Germinal center (tissue), 1 donor: Measurements from ENCODE around the gene PLEKHO2.

ENCODE experiments used
- DNase-seq: peaks from one replicate; pipeline ENCODE4 v3.0.0; 2012; ENCODE audit warnings: mixed read lengths, low spot score

PLEKHO2 gene

DNA sequence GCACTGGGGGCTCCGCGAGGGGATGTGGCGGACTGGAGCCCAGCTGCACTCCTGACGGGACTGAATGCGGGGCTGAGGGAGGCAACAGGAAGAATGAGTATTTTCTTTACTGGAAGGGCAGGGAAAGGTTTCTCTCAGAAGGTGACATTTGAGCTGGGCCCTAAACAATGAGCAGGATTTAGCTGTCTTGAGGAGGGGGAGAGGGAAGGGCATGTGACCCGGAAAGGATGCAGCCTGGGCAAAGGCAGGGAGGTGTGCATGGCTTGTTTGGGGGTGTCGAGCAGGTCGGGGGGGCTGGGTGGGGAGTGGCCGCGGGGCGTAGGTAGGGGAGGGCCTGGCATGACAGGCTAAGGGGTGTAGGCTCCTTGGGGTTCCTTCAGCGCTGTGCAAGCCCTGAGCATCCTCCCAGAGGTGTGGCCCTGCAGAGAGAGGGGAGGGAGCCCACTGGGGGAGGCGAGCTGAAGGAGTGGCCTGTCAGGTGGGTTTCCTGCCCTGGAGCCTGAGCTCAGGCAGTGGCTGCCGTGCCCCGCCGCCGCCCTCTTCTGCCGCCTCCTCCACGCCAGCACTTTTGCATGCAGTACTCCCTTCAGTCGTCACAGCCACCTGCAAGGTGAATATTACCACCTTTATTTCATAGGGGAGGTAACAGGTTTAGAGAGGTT, 52.8 kb downstream of the PLEKHO2 start:
- peak; percentile 88 for DNase-seq

DNA sequence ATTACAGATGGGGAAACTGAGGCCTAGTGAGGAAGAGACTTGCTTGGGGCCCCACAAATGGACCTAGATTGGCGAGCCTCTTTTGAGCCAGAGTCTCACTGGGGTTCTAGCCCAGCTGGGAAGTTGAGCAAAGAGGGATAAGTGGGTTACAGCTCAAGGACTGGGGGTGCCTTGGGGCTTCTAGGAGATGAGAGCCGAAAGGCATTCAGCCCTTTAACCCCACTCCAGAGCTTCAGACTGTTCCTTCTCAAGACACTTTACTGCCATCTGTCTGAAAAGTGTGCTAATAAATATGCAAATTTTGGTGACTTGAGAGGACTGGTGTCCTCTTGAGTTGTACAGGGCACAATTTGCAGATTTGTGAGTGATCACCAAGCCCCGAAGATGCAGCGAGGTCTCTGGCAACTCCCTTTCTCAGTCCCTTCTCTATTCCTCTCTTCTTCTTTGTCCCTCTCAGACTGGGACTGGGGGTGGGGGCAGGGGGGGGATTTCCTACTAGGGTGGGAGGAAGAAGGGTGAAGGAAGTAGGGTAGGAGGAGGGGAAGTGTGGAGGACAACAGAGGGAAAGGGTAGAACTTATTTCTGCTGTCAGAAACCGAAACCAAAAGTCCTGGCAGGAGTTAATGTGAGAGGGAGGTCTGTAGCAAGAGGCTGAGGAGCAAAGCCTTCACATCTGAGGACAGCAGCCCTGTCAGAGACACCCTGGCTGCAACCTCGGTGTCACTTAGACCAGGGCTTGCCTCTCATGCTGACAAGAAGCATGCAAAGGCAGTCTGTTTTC, 53.8 kb downstream of the PLEKHO2 start:
- DNase-seq = peak; percentile 68

DNA sequence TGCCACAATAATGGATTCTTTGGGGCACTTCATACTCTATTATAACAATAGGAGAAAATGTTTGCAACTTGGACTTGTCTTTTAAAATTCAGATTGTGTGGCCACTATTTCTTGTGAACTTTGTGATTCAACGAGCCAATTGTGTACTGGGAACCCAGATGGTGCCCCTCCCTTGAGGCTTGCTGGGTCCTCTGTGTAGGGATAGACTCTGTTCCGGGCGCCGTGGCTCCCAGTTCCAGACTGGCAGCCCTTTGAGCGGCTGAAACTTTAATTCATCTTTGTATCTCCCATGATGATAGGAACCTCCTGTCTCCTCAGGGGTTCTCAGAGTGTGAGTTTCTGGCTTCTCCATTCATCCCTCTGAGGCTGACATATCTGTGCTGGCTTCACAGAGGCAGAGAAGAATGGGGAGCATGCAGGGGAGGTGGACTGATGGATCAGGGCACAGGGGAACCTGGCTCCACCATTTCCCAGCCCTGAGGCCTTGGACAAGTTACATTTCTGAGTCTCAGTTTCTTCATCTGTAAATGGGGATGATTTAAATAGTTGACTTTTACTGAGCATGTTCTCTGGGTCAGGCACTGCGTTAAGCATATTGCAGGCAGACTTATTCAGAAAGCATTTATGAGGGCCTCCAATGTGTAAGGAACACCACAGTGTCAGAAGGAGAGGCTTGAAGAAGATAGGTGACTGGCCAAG, 54.8 kb downstream of the PLEKHO2 start:
- no peak for DNase-seq

DNA sequence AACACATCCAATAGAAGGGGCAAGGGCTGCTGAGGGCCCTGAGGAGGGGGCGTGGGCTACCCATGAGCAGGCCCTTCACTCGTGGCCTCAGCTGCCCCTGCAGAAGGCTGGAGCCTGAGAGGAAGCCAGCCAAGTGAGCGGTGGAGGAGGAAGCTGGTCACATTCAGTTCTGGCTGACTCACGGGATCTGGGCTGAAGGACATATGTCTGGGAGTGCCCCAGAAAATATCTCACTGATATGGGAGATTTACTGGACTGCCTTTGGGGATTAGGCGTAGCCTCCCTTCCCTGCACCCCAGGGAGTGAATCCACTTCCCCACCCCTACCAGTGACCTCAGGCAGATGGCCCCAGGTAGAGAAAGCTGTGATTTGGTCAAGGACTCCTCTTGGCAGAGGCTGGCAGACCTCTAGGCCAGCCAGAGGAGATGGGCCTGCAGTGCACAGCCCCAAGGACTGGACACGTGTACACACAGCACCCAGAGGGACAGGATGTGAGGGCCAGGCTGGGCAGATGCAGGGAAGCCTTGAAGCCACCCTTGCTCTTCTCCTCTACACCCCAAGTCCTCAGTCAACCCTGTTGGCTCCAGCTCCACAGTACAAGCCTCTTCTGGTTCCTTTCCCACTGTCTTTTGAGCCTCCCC, 55.8 kb downstream of the PLEKHO2 start:
- no peak for DNase-seq

DNA sequence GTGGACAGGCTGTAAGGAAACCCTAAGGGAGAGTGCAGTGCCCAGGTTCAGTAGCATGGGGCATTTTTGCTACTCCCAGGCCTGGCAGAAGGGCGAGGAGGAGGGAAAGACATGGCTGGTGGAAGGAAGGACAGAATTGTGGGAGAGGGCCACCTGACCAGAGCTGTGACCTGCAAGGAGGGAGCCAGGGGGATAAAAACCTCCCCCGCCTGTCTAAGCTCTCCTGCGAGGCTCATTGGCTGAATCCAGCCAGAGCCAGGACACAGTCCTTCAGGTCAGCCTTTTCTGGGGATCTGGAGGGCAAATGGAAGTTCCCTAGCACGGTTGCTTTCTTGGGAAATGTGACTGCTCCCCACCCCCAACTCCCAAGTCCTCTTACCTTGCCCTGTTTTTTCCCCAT, 56.7 kb downstream of the PLEKHO2 start:
- DNase-seq = no peak

DNA sequence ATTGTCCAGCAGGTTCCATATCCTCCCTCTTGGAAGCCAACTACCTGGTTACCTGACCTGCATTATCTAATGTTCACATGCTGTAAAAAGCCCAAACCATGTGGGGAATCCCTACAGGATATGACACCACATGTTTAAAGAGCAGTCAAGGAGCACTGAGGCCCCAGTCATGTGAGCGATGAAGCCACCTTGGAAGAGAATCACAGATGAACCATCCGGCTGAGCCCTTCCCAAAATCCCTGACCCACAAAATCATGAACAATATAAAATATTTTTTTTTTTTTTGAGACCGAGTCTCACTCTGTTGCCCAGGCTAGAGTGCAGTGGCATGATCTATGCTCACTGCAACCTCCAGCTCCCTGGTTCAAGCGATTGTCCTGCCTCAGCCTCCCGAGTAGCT, 59.4 kb downstream of the PLEKHO2 start:
- no peak for DNase-seq

DNA sequence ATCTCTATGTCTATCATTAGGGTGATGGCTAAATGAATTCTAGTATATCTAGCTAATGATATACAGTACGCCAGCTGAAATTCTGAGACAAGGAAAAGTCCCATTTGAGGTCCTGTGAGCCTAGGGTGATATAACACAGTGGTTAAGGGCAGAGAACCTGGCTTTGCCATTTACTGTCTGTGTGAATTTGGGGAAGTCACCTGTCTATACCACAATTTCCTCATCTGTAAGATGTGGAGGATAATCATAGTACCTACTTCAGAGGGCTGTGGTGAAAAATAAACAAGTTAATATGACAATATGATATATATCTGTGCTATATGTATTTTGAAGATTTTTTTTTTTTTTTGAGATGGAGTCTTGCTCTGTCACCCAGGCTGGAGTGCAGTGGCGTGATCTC, 60.2 kb downstream of the PLEKHO2 start:
- DNase-seq = no peak

DNA sequence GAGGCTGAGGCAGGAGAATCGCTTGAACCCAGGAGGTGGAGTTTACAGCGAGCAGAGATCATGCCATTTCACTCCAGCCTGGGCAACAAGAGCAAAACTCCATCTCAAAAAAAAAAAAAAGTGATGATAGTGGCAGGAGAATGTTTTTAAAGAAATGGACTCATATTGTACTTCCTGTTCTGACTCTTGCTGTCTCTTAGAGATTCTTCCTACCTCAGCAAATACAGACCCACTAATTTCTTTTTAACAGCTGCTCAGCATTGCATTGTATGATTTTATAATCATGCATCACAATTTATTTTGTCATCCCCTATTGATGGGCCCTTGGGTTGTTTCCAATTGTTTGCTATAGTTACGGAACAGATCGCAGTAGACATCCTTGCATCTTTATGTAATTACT, 61.1 kb downstream of the PLEKHO2 start:
- no peak for DNase-seq

DNA sequence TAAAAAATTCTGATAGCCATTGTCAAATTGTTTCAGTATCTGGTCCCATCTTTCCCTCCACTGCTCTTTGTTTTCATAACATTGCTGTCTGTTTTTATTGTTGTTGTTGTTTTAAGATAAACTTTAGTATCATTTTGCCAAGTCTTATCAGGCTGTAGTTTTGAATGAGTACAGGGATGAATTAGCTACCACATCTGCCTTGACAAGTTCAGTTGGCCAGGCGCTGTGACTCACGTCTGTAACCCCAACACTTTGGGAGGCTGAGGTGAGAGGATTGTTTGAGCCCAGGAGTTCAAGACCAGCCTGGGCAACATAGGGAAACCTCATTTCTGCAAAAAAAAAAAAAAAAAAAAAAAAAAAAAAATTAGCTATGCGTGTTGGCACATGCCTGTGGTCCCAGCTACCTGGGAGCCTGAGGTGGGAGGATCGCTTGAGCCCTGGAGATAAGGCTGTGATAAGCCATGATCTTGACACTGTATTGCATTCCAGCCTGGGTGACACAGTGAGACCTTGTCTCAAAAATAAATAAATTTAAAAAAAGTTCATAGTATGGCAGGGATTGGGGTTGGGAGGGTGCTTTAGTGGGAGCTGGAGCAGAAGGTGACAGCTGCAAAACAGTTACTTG, 61.7 kb downstream of the PLEKHO2 start:
- DNase-seq = no peak

DNA sequence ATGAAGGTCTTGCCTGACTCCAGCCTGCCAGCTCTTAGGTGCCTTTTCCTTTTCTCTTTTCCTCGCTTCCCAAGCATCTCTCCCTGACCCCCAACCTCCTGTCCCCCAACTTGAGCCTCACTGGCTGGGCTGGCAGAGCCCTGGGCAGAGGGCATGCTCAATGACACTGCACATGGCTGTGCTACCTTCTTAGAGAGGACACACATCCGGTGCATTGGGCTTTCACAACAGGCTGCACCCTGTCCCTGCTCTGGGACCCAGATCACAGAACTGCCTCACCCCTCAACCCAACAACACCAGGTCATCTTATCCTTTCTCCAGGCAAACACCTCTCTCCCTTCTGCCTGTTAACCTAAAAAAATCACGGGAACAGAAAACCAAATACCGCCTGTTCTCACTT, 62.5 kb downstream of the PLEKHO2 start:
- DNase-seq = no peak

DNA sequence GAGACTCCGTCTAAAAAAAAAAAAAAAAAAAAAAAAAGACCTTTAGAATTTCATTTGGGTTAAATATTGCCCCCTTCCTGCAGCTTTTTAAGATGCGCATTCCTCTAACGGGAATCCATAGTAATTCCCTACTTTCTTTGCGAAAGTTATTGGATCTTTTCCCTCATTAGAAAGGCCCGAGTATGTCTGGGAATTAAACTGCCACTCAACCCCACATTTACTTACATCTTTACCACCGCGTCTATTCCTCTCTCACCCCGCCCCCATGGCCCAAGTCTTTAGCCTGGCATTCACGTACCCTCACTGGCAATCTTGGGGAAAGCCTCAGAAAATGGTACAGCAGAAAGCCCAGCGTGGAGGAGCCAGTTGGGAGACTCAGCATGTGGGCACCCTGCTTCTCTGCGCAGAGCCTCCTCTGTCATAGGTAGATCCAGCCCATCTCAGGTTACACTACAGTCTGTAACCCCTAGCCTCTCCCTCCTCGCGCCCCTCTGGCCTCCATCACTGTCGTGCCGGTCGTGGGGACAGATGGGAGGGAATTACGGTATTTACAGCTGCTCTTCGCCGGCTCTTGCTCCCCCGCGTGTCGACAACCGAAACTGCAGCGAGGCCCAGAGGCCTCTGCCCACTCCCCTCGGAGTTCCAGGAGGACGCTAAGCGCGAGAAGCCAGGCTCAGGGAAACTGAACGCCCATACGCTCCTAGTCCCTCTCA, 63.6 kb downstream of the PLEKHO2 start:
- peak; percentile 88 for DNase-seq

DNA sequence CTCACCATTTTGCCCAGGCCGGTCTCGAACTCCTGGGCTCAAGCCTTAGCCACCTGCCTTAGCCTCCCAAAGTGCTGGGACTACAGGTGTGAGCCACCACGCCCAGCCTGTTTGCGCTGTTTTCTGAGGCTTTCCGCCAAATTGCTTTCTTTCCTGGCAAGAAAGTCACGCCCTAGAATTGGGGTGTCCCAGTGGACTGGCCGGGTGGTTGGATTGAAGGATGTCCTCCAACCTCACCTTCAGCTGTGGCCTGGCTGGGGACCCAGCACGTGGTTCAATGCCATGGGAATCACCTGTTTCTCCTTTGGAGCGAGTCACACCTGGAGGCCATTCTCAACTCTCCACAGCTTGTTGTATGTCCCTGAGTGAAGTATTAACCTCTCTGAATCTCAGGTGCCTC, 64.2 kb downstream of the PLEKHO2 start:
- DNase-seq = no peak

DNA sequence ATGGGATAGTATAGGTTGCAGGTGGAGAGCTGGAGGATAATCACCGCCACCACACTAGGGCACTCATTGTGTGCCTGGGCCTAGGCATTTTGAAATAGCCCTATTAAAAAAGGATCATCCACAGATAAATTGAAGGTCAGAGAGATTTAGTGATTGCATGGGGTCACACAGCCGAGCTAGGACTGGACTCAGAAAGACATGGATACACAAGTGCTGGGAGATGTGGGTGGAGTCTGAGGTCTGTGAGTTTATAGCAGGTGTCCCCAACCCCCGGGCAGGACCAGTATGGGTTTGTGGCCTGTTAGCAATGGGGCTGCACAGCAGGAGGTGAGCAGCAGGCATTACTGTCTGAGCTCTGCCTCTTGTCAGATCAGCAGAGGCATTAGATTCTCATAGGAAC, 64.7 kb downstream of the PLEKHO2 start:
- DNase-seq = no peak

DNA sequence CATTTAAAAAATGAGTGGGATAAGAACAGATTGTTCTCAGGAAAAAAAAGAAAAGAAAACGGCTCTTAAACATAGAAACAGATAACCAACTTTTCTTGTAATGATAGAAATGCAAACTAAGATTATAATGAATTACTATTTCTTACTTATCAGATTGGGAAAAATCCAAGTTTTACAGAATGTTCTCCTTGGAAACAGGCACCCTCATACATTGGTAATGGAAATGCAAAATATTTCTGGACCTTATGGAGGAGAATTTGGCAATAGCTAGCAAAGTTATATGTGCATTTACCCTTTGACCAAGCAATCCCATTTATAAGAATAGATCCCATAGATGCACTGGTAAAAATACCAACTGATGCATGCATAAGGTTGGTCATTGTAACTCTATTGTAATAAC, 66.3 kb downstream of the PLEKHO2 start:
- no peak for DNase-seq

DNA sequence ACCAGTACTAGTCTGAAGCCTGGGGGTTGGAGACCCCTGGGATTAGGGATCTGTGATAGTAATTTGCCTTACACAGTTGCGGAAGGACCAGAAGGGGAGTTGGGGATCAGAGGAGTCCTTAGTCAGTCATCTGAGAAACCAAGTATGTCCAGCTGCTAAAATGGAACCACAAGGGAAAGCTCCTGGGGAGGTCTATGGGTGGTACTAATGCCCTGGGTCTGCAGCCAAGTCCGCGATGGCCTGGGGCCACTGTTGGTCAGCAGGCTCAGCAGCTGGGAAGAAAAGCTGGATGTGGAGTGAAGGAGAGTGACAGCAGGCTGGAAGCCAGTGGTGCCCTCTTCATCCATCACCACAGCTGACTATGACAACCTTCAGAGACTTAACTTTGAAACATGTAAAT, 67.8 kb downstream of the PLEKHO2 start:
- no peak for DNase-seq

DNA sequence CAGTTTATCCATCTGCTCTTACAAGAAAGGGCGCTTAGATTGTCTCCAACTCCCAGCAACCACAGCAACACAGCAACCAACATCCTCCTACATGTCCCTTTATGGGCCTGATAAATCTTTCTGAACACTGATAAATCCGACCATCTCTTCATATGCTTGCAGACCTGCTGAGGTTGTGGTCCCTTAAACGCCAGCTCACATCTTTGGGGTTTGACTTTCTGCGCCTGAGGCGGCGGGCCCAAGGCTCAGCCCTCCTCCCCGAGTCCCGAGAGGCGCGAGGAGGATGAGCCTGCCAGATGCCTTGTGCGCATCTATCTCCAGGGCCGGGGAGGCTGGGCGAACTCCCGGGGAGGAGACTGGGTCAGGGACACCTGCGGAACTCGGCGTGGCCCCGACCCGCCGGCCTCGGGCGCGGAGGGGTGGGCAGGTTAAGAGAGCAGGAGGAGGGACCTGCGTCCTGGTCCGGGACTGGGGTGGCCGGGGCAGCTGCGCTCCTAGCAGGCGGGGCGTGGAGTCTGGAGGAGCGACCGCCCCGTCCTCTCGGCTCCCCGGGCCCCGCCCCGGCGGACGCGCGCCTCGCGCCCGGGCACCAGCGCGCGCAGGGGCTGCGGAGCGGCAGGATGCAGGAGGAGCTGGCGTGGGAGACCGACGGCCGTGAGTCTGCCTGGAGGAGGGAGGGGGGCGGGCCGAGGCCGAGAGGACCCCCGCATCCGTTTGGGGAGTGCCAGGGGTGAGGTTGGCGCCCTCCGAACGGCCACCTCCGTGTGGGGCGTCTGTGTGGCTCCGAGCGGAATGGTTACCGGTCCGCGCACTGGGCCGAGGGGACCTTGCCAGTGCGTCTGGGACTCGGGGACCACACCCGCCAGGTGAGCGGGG, 69.8 kb downstream of the PLEKHO2 start, which contains the start of gene ANKDD1A:
TSS of gene ANKDD1A (plus strand) at position 592 of the 876 bp plus-strand sequence. CDS start at position 621, 29 bp downstream.
- peak; percentile 76 for DNase-seq

DNA sequence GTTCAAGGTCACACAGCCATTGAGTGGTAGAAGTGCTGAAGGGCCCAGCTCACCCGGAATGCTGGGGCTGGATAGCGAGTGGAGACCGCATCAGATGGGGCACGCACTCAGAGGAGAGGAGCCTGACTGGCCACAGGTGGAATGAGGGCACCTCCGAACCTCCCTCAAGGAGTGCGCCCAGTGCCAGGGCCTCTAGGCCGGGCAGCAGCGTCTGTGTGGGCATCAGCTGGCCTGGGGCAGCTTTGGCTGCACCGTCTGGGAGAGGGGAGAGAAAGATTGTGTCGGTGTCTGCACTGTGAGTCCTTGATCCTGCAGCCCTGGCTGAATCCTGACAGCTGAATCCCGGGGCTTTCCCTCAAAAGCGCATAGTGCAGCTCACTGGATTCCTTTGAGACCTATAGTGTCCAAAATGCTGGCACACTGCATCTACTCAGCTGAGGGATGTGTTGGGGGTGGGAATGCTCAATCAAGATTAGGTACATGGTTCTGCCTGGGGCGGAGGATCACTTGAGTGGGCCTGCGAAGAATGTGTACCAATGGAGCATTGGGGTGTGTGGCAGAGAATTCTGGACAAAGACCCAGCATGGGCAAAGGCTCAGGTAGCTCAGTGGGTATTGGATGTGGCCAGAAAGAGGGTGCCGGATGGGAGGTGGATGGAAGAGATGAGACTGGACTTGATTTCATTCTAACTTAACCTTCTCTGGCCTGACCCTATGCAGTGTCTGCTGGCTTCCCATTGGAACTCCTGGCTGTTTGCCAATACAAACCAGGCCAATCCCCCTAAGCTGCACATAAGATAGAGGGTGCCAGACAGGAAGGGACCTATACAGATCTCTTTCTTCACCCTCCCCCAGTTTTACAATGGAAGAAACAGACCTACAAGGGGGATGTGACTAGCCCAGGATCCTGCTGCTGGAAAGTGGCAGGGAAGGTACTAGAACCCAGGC, 70.9 kb downstream of the PLEKHO2 start:
- no peak for DNase-seq

DNA sequence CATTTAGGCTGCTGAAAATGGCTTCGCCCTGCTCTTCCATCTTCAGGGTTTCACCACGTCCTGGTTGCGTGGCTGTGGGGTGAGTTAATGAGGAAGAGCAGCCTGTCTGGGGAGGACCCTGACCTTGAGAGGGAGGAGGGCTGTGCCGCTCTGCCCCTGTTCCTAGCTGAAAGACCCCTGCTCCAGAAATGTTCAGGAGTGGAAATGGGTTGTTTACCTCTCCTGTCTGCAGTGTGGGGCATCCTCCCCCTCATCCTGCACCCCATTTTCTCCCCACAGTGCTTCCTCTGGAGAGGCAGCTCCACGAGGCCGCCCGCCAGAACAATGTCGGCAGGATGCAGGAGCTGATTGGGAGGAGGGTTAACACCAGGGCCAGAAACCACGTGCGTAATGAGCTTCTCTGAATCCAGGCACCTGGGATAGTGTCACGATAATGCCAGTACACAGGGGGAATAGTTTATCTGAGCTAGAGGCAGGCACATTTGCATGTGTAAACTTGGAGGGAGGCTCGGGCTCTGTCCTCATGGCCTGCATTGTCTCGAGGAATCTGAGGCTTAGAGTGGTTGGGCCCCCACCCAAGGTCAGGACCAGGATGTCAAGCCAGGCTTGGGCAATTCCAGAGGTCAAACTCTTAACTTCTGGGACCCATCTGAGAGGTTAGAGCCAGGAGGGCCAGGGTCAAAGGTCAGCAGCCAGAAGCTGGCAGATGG, 74.0 kb downstream of the PLEKHO2 start:
- no peak for DNase-seq

DNA sequence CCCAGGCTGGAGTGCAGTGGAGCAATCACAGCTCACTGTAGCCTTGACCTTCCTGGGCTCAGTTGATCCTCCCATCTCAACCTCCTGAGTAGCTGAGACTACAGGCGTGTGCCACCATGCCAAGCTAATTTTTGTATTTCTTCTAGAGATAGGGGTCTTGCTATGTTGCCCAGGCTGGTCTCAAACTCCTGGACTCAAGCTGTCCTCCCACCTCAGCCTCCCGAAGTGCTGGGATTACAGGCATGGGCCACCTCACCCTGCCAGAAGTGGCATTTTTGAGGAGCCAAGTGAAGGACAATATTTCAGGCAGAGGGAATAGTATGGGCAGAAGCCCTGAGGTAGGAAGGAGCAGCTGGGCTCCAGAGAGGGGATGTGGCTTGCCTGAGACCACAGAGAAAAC, 74.7 kb downstream of the PLEKHO2 start:
- DNase-seq = no peak
